SK-N-SH (cell line): ENCODE measurements around the gene HSD17B4. TPM values are rescaled to one million over a fixed set of nuclear protein-coding genes. Genes with fewer than 3 reads are reported as not detected.
"Not testable (repeated sequence)": the region's sequence is repeated elsewhere in the genome, so short reads cannot be mapped to it uniquely, and the experiment has no call there.

ENCODE experiments used
- CTCF ChIA-PET: fragments of 300-600, 350-600 bp; formaldehyde crosslinking; extraction: SDS; loops from one replicate; lab custom pipeline; 2021; lab: Yijun Ruan, JAX
- POLR2A ChIA-PET: fragments of 350-600 bp; sonication (Branson Sonifier 250); formaldehyde crosslinking; extraction: SDS; loops from one replicate; lab custom pipeline; 2020; ENCODE audit warnings: antibody characterized with exemption, inconsistent platforms; lab: Yijun Ruan, JAX
- DNase-seq: peaks from one replicate; pipeline ENCODE4 v3.0.0; 2012
- H2AFZ ChIP-seq: fragments of 200-600 bp; sonication (generic); 2 replicates; pipeline ENCODE4 v1.8.1; 2016; ENCODE audit warnings: antibody characterized with exemption, mild to moderate bottlenecking, low read depth
- H3F3A ChIP-seq: fragments of 200-600 bp; sonication (generic); replicated peaks from 2 replicates; pipeline ENCODE3; 2016; ENCODE audit warnings: antibody characterized with exemption, mild to moderate bottlenecking; ENCODE audit not compliant: insufficient read depth
- H3K27ac ChIP-seq, 2 experiments: fragments of 200-500 bp in 1 of 2; fragments of 200-600 bp in 1 of 2; sonication (Bioruptor generic) in 1 of 2; sonication (generic), shearing (Covaris generic) in 1 of 2; 2 replicates each; pipeline versions ENCODE4 v1.5.1 to v1.6.1; 2014 to 2016; ENCODE audit warnings: low read depth in 2 of 2, inconsistent platforms in 1 of 2, low read length in 1 of 2, mild to moderate bottlenecking in 1 of 2, mixed read lengths in 1 of 2
- H3K27me3 ChIP-seq: fragments of 200-600 bp; sonication (generic), shearing (Covaris generic); 2 replicates; pipeline ENCODE4 v1.6.1; 2016; ENCODE audit warnings: mixed run types; ENCODE audit not compliant: insufficient read depth
- H3K36me3 ChIP-seq, 2 experiments: fragments of 200-500 bp in 1 of 2; fragments of 200-600 bp in 1 of 2; sonication (Bioruptor generic) in 1 of 2; sonication (generic) in 1 of 2; replicated peaks in 1 of 2; 2 replicates each; pipeline versions ENCODE3 to v1.5.1; 2014 to 2016; ENCODE audit warnings: low read length in 1 of 2, mild to moderate bottlenecking in 1 of 2; ENCODE audit not compliant: insufficient read depth in 2 of 2, control insufficient read depth in 1 of 2
- H3K4me1 ChIP-seq, 2 experiments: fragments of 200-500 bp in 1 of 2; fragments of 200-600 bp in 1 of 2; sonication (Bioruptor generic) in 1 of 2; sonication (generic), shearing (Covaris generic) in 1 of 2; 2 replicates each; pipeline versions ENCODE4 v1.5.1 to v1.6.1; 2014 to 2016; ENCODE audit warnings: low read depth in 1 of 2, low read length in 1 of 2, mixed run types in 1 of 2; ENCODE audit not compliant: insufficient read depth in 2 of 2, control insufficient read depth in 1 of 2
- H3K4me2 ChIP-seq: fragments of 200-600 bp; sonication (generic), shearing (Covaris generic); 2 replicates; pipeline ENCODE4 v1.6.1; 2017; ENCODE audit warnings: mixed run types
- H3K4me3 ChIP-seq, 2 experiments: fragments of 200-500 bp in 1 of 2; fragments of 200-600 bp in 1 of 2; sonication (Bioruptor generic) in 1 of 2; sonication (generic), shearing (Covaris generic) in 1 of 2; 2 replicates each; pipeline versions ENCODE4 v1.5.1 to v1.8.1; 2014 to 2016; ENCODE audit warnings: low read depth in 2 of 2, inconsistent platforms in 1 of 2, low read length in 1 of 2, mild to moderate bottlenecking in 1 of 2, mixed read lengths in 1 of 2, moderate library complexity in 1 of 2
- H3K79me2 ChIP-seq: fragments of 200-600 bp; sonication (generic); 2 replicates; pipeline ENCODE4 v1.8.1; 2017; ENCODE audit warnings: mild to moderate bottlenecking; ENCODE audit not compliant: insufficient read depth
- H3K9ac ChIP-seq: fragments of 200-600 bp; sonication (generic); 2 replicates; pipeline ENCODE4 v1.6.1; 2017; ENCODE audit warnings: mixed run types
- H3K9me2 ChIP-seq: fragments of 200-600 bp; sonication (generic); 2 replicates; pipeline ENCODE4 v1.6.1; 2017; ENCODE audit warnings: mixed run types
- H3K9me3 ChIP-seq: fragments of 200-600 bp; sonication (generic); 2 replicates; pipeline ENCODE4 v1.6.1; 2017; ENCODE audit warnings: mixed run types, mild to moderate bottlenecking, moderate library complexity
- H4K20me1 ChIP-seq: fragments of 200-600 bp; sonication (generic); 2 replicates; pipeline ENCODE4 v1.6.1; 2017; ENCODE audit warnings: mild to moderate bottlenecking, mixed run types; ENCODE audit not compliant: insufficient read depth
- CHD2 ChIP-seq: fragments of 150-350 bp; IDR thresholded peaks from 2 replicates; pipeline ENCODE4 v1.6.1; 2018; ENCODE audit warnings: low read length; ENCODE audit not compliant: partially characterized antibody
- ELF1 ChIP-seq: IDR thresholded peaks from 2 replicates; pipeline ENCODE4 v1.4.0; 2012
- GATA2 ChIP-seq: sonication (generic); formaldehyde crosslinking; IDR thresholded peaks from 2 replicates; pipeline ENCODE4 v1.5.0; 2020; ENCODE audit warnings: mild to moderate bottlenecking, missing genetic modification reagents
- NRF1 ChIP-seq: IDR thresholded peaks from 2 replicates; pipeline ENCODE4 v1.6.1; 2012; ENCODE audit warnings: low read depth, mild to moderate bottlenecking, low read length
- TCF12 ChIP-seq: IDR thresholded peaks from 2 replicates; pipeline ENCODE4 v1.4.0; 2012
- WGBS: methylation state at CpG from one replicate; pipeline ENCODE4 v1.1.6; 2017; ENCODE audit warnings: low lambda C conversion rate; 5-methylcytosine and 5-hydroxymethylcytosine counted together
- polyA plus RNA-seq, 3 experiments: library from polyadenylated mRNA; depleted of rRNA; stranded (reverse); fragments of >200 nt; gene quantifications; 2 replicates each; pipeline ENCODE4 v1.2.3, GENCODE V29; 2012
- TF ChIP-seq, protein P1 (sequence below): IDR thresholded peaks from 2 replicates; pipeline ENCODE4 v1.4.0; 2012; ENCODE audit warnings: low read depth

HSD17B4 gene
- polyA plus RNA-seq, 1 of the 3 experiments (the other 2 are of a cell fraction), result 119 TPM

DNA sequence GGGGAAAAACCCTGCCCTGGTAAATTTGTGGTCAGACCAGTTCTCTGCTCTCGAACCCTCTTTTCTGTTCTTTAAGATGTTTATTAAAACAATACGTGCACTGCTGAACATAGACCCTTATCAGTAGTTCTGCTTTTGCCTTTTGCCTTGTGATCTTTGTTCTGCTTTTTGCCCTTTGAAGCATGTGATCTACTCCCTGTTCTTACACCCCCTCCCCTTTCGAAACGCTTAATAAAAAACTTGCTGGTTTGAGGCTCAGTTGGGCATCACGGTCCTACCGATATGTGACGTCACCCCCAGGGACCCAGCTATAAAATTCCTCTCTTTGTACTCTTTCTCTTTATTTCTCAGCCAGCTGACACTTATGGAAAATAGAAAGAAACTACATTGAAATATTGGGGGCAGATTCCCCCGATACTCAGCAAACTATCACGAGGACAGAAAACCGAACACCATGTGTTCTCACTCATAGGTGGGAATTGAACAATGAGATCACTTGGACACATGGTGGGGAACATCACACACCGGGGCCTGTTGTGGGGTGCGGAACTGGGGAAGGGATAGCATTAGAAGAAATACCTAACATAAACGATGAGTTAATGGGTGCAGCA is 38.1 kb upstream of the HSD17B4 start:
- H3K9me2 ChIP-seq, POLR2A ChIA-PET: not testable (repeated sequence)

DNA sequence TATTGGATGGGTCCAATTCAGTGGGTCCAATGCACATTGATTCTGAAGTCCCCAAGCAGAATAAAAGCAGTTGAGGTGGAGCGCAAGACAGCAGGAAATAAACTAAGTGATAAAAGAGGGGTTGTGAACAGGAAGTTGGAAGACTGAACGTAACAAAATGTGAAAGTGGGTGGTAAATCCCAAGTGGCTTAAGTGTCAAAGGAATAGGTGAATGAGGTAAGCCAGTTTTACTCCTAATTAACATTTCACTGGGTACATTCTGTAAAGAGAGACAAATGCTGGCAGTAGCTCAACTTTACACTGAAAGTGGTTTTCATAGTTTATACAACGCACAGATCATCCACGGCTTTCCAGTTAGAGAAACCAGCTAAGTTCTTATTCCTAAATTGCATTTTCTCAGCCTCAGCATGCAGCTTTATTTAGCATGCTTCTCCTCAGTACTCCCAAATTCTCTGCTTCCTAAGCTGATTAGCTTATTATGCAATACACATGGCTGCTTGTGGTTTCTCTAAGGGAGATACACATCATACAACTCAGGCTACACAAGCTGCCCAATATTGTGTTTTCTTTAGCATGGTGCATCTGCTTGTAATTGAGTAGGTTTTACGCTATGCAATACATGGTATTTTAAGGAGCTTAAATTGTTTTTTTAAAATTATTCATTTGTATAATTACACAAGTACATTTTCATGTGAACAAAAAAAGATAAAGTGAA is 34.2 kb upstream of the HSD17B4 start:
- TF ChIP-seq NRF1 (no peak), GATA2 (no peak), CHD2 (no peak), ELF1 (no peak), TCF12 (0 out of 2 replicates have a peak, but pooled peaks have one; percentile 14)
- TF ChIP-seq, all 33 proteins: peak for 1
- WGBS, result 88% methylated on average over 5 of the region's 5 CpGs
- H3K27ac ChIP-seq, result no peak overlapping the region
- H2AFZ ChIP-seq, result no peak overlapping the region
- H3K4me1 ChIP-seq, result no peaks in the 10 kb centered on the region; a peak in 1 of 4 replicates
- no peak overlapping the region for H3K4me2 ChIP-seq
- no peaks in the 10 kb centered on the region for H4K20me1 ChIP-seq
- no peak overlapping the region for H3K9ac ChIP-seq
- H3K9me2 ChIP-seq, result no peaks in the 10 kb centered on the region
- no peaks in the 10 kb centered on the region for H3K9me3 ChIP-seq
- ChIA-PET POLR2A (no interaction called here), CTCF (interaction anchor here (0.6 to 2.0 kb wide), 3 partner anchors 17 to 430 kb away, joined by 4 to 6 read pairs (median 4); partner anchors contain the start of gene DTWD2)
- no peak overlapping the region for H3K4me3 ChIP-seq
- H3F3A ChIP-seq, result peaks cover 4% of the 10 kb centered on the region
- no peaks in the 10 kb centered on the region for H3K27me3 ChIP-seq
- no peaks in the 10 kb centered on the region for H3K36me3 ChIP-seq
- no peaks in the 10 kb centered on the region for H3K79me2 ChIP-seq
- no peak for DNase-seq

More for the DNA sequence above, 38.1 kb upstream of the HSD17B4 start:
- H2AFZ ChIP-seq, DNase-seq, H3K4me2 ChIP-seq, H3K9me3 ChIP-seq, H3K36me3 ChIP-seq, H3K27ac ChIP-seq, H4K20me1 ChIP-seq, H3K79me2 ChIP-seq, H3K4me3 ChIP-seq, H3K9ac ChIP-seq, H3K27me3 ChIP-seq: not testable (repeated sequence)
- H3F3A ChIP-seq, result peaks cover 12% of the 10 kb centered on the region
- peaks cover 0 to 14% of the 10 kb centered on the region in 2 experiments; a peak in 3 of 4 replicates for H3K4me1 ChIP-seq
- CTCF ChIA-PET, result interaction anchor here (7.4 kb wide), 1 partner anchor 428 kb away, joined by 175 read pairs; the partner anchor contains the start of gene DTWD2
- 90% methylated on average over 13 of the region's 13 CpGs for WGBS

DNA sequence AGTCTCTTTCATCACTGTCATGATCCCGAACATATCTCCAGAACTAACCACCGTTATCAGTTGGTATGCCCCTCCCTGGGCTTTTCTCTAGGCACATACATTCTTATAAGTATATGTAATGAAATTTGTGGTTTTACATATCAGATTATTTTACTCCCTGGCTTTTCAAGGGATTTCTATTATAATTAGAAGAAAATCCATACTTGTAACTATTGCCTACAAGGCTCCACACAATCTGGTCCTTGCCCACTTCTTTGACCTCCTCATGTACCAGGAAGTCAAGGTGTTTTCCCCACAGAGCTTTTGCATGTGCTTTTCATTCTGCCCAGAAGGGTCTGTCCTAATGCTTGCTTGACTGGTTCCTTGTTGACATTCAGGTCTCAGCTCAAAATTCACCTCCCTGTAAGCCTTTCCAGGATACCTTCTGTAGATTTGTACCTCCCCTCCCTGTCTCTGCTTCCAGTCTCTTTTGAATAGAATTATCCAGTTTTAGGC is 33.6 kb upstream of the HSD17B4 start:
- no peak overlapping the region for H3K4me3 ChIP-seq
- DNase-seq, result no peak
- no peaks in the 10 kb centered on the region for H3K36me3 ChIP-seq
- H3K27me3 ChIP-seq, result no peaks in the 10 kb centered on the region
- no peaks in the 10 kb centered on the region for H3K9me2 ChIP-seq
- POLR2A ChIA-PET, result no interaction called here
- CTCF ChIA-PET, result interaction anchor here (1.7 to 2.0 kb wide), 2 partner anchors 17 to 430 kb away, joined by 4 to 6 read pairs; partner anchors contain the start of gene DTWD2
- H3K9me3 ChIP-seq, result no peaks in the 10 kb centered on the region
- WGBS, result 29% methylated on average over 2 of the region's 2 CpGs
- no peaks in the 10 kb centered on the region for H3K79me2 ChIP-seq
- H3K27ac ChIP-seq, result no peak overlapping the region
- H3F3A ChIP-seq, result no peaks in the 10 kb centered on the region
- H4K20me1 ChIP-seq, result no peaks in the 10 kb centered on the region
- no peaks in the 10 kb centered on the region; a peak in 1 of 4 replicates for H3K4me1 ChIP-seq
- peak; percentile 9; the same call in 1 of the 2 replicates for TF ChIP-seq TCF12
- TF ChIP-seq, protein P1, sequence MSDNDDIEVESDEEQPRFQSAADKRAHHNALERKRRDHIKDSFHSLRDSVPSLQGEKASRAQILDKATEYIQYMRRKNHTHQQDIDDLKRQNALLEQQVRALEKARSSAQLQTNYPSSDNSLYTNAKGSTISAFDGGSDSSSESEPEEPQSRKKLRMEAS, result no peak
- no peak overlapping the region for H2AFZ ChIP-seq
- no peak overlapping the region for H3K4me2 ChIP-seq
- H3K9ac ChIP-seq, result no peak overlapping the region
